Stimulated activated CD8-positive, alpha-beta memory T cell treated with anti-CD3 and anti-CD28 coated beads, Interleukin-4, amount 100 ng/mL, for 4 hours (primary cell): ENCODE measurements around the gene SMG5.

ENCODE experiments used
- DNase-seq, 2 donors: peaks; one replicate each; pipeline ENCODE4 v3.0.0-alpha.2; 2020; ENCODE audit warnings: low read depth in 2 of 2, low spot score in 1 of 2

Gene SMG5

GRCh38 chr1:156281693-156282478 is 739 bp downstream of the SMG5 start:
- peak in 1 of 2 donors; percentile 4 for DNase-seq

- DNase-seq, result peak in 1 of 2 donors; percentile 24
These were observed 1.3 kb downstream of the SMG5 start for GRCh38 chr1:156281281-156281680.

GRCh38 chr1:156279837-156280236 is 2.8 kb downstream of the SMG5 start:
- no peak for DNase-seq

GRCh38 chr1:156276966-156277381 is 5.7 kb downstream of the SMG5 start:
- DNase-seq, result no peak

GRCh38 chr1:156276532-156276931 is 6.1 kb downstream of the SMG5 start:
- no peak for DNase-seq

GRCh38 chr1:156270314-156270713 is 12.3 kb downstream of the SMG5 start:
- DNase-seq, result no peak

GRCh38 chr1:156268336-156268735 is 14.3 kb downstream of the SMG5 start:
- no peak for DNase-seq

GRCh38 chr1:156266051-156266450 is 16.6 kb downstream of the SMG5 start:
- DNase-seq, result no peak

GRCh38 chr1:156263288-156263655 is 19.4 kb downstream of the SMG5 start:
- no peak for DNase-seq

- DNase-seq, result no peak
These were observed 20.0 kb downstream of the SMG5 start for GRCh38 chr1:156262461-156263287.

- DNase-seq, result no peak
These were observed 21.7 kb downstream of the SMG5 start for GRCh38 chr1:156260896-156261295.

- no peak for DNase-seq
These were observed 22.8 kb downstream of the SMG5 start for GRCh38 chr1:156259805-156260204.

GRCh38 chr1:156258859-156259258 is 23.8 kb downstream of the SMG5 start:
- no peak for DNase-seq

GRCh38 chr1:156257711-156258110 is 24.9 kb downstream of the SMG5 start:
- DNase-seq, result no peak

GRCh38 chr1:156253634-156254033 is 29.0 kb downstream of the SMG5 start:
- no peak for DNase-seq

- no peak for DNase-seq
These were observed 31.1 kb downstream of the SMG5 start for GRCh38 chr1:156251527-156251926.

- DNase-seq, result no peak
These were observed 33.0 kb downstream of the SMG5 start for GRCh38 chr1:156249593-156249992.

GRCh38 chr1:156248323-156248683 is 34.3 kb downstream of the SMG5 start:
- no peak for DNase-seq

GRCh38 chr1:156247460-156248322 is 34.9 kb downstream of the SMG5 start, which contains the start of gene PAQR6:
Gene PAQR6, minus strand, starts transcription at chr1:156248056. Its CDS starts 1,325 bp downstream, at chr1:156246731.
- DNase-seq, result no peak

- DNase-seq, result no peak
These were observed 35.7 kb downstream of the SMG5 start for GRCh38 chr1:156246781-156247459.
